BE2C (cell line): ENCODE measurements around the gene PACC1.

ENCODE experiments used
- DNase-seq: peaks from one replicate; pipeline ENCODE4 v3.0.0-alpha.2; 2020
- H3K27me3 ChIP-seq: fragments of 250-450 bp; sonication (Bioruptor Pico); 2 replicates; pipeline ENCODE4 v1.5.1; 2020; ENCODE audit warnings: mild to moderate bottlenecking
- H3K36me3 ChIP-seq: fragments of 250-450 bp; sonication (Bioruptor Pico); 2 replicates; pipeline ENCODE4 v1.5.1; 2020; ENCODE audit warnings: mild to moderate bottlenecking
- H3K4me1 ChIP-seq: fragments of 250-450 bp; sonication (Bioruptor Pico); 2 replicates; pipeline ENCODE4 v1.5.1; 2020
- H3K4me3 ChIP-seq: 2 replicates; pipeline ENCODE4 v1.5.1; 2011; ENCODE audit warnings: low read depth, low read length
- H3K9me3 ChIP-seq: fragments of 250-450 bp; sonication (Bioruptor Pico); 2 replicates; pipeline ENCODE4 v1.5.1; 2020
- TF ChIP-seq, protein P1 (sequence below): IDR thresholded peaks from 2 replicates; pipeline ENCODE4 v1.5.1; 2012; ENCODE audit warnings: mild to moderate bottlenecking, low read depth, low read length

Gene PACC1

DNA sequence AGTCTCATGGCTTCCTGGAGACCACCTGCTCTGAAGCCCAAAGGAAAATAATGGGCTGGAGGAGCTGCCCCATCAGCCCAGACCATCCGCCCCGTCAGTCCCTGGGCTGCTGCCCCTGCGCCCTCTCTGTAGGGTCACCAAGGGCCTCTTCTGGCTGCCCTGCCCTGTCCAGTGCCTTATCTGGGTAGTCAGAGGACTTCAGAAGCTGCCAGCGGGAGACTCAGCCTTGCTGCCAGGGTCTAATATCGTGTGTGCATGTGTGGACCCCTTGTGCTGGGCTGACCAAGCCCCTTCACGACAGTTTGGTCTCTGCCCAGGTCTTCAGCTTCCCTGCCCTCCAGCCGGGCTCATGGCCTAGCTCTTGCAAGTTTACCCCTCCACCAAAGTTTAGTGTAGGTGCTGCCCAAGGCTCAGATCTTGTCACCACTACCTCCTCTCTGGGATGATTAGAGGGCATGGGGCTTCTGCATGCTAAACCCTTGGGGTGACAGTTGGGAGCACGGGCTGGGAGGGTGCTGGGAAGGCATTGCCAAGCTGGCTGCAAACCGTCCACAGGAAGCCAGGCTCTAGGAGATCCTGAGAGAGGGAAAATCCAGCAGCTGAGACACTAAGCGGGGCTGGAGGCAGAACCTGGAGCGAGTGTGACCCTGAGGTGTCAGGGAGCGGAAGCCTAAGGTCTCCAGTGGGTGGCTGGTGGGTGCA, 38.6 kb upstream of the PACC1 start:
- H3K4me3 ChIP-seq: no peak overlapping the region
- H3K27me3 ChIP-seq: no peaks in the 10 kb centered on the region
- no peaks in the 10 kb centered on the region for H3K36me3 ChIP-seq
- TF ChIP-seq, protein P1, sequence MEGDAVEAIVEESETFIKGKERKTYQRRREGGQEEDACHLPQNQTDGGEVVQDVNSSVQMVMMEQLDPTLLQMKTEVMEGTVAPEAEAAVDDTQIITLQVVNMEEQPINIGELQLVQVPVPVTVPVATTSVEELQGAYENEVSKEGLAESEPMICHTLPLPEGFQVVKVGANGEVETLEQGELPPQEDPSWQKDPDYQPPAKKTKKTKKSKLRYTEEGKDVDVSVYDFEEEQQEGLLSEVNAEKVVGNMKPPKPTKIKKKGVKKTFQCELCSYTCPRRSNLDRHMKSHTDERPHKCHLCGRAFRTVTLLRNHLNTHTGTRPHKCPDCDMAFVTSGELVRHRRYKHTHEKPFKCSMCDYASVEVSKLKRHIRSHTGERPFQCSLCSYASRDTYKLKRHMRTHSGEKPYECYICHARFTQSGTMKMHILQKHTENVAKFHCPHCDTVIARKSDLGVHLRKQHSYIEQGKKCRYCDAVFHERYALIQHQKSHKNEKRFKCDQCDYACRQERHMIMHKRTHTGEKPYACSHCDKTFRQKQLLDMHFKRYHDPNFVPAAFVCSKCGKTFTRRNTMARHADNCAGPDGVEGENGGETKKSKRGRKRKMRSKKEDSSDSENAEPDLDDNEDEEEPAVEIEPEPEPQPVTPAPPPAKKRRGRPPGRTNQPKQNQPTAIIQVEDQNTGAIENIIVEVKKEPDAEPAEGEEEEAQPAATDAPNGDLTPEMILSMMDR: no peak
- H3K9me3 ChIP-seq: no peaks in the 10 kb centered on the region
- H3K4me1 ChIP-seq: peaks cover 19% of the 10 kb centered on the region
- DNase-seq: no peak

DNA sequence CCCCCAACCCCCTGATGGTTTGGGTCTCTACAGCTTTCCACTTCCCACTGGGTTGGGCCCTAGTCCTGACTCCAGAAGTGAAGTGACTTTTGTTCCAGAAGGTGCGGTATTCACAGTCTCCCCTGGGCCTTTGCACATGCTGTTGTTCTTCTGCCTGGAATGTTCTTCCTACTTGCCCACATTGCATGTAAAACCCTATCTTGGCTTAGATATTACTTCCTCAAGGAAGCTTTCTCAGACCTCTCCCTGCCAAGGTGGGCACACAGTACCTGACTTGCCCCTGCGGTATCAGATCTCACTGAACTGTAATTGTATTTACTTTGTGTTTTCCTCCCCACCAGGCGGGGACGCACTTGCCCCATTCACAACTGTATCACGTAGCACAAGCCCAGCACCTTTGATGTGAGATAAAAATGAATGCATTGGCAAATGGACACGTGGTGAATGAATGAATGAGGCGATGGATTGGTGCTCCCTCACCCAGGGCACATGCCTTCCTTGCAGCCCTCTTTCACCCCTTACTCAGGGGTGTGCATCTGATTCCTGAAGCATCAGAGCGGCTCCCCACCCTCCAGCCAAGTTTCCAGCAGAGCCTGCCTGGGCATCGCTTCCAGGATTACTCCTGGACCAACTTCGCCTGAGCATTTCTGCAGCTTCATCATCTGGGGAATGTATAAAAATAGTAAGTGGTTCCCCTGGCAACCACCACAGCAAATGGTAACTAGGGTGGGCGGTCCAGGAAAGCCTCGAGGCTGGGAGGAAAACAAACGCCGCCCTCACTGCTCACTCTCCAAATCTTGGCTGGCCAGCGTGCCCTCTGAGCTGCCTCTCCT, 37.9 kb upstream of the PACC1 start:
- H3K27me3 ChIP-seq: no peaks in the 10 kb centered on the region
- no peak for DNase-seq
- no peak overlapping the region for H3K4me3 ChIP-seq
- H3K36me3 ChIP-seq: no peaks in the 10 kb centered on the region
- H3K9me3 ChIP-seq: no peaks in the 10 kb centered on the region
- TF ChIP-seq, protein P1: no peak
- H3K4me1 ChIP-seq: peaks cover 19% of the 10 kb centered on the region

DNA sequence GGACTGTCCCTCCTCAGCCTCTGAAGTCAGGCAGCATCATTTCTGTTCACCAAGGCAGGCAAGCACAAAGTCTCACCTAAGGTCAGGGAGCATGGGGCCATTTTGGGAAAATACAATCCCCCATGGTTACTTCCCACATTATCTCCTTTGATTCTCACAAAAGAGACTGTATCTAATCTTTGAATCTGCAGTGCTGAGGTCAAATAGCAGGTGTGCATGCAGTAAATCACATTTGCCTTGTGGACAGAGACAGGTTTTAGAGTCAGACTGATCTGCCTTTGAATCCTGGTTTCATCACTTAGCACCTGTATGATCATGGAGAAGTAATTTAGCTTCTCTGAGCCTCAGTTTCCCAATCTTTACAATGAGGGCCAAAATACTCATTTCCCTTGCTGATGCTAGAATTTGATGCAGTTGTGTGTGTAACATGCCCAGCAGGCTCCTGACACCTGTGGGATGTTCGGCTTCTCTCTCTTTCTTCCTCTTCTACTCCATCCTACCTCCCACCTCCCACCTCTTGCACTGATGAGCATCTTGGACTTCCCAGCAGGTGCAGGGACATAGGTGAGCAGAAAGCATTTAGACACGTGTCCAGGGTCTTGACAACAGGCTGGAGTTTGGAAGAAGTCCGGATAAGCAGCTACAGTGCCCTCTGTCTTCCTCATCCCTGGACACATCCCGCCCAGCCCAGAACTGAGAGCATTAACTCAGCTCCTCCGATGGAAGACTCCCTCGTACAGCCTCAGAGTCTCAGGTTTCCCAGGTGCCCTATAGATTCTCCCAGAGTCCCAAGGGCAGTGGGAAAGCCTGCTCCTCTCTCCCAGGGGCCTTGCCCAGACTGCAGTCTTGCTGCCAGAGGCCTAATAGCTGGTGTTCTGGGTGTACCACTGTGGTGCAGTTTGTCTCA, 37.0 kb upstream of the PACC1 start:
- H3K4me1 ChIP-seq: peaks cover 19% of the 10 kb centered on the region

DNA sequence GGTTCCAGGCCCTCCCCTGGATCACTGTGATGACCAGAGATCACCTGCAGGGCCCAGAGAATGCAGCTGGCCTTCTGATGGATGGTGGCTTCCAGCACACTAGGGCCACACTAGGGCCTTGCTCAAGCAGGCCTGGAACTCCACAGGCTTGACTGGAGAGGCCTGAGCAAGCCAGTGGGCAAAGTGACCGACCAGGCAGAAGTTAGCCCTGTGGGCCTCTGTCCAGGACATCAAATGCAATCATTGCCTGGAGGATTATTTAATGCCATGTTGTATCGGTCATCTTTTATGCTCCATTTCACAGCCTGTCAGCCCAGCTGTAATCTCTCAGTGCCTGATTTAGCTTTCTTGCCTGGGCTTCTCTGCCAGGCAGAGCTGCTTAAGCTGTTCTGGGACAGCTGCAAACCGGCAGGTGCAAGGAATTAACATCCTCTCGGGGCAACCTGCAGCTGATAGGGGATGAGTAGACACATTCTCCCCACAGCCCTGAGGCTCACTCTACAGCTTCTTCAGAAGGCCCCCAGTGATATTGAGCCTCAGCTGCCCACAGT, 35.7 kb upstream of the PACC1 start:
- H3K4me3 ChIP-seq: no peak overlapping the region
- H3K36me3 ChIP-seq: peaks cover 7% of the 10 kb centered on the region
- no peaks in the 10 kb centered on the region for H3K9me3 ChIP-seq
- H3K4me1 ChIP-seq: peaks cover 19% of the 10 kb centered on the region
- no peaks in the 10 kb centered on the region for H3K27me3 ChIP-seq
- TF ChIP-seq, protein P1: no peak
- DNase-seq: peak; percentile 73

More for the DNA sequence above, 37.0 kb upstream of the PACC1 start:
- H3K36me3 ChIP-seq: 0 out of 2 replicates have a peak, but pooled peaks cover 2% of the 10 kb centered on the region
- DNase-seq: no peak
- no peaks in the 10 kb centered on the region for H3K27me3 ChIP-seq
- H3K4me3 ChIP-seq: no peak overlapping the region
- TF ChIP-seq, protein P1: no peak
- H3K9me3 ChIP-seq: no peaks in the 10 kb centered on the region

DNA sequence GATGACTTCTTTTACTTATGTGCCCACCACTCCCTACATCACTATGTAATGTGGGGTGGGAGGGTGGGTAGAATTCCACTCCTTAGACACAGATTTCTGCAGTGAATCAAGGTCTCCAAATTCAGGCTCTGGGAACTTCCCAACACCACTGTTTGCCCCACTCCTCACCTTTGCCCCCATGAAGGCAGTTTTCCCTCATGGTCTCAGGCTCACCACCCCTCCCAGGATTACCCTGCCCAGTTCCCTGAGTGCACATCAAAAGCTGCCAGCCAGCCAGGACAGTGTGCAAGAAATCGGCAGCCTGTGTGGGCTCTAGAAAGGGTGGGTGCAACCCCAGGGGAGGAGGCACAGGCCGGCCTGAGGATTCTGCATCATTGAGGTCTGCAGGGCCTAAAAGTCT, 32.8 kb upstream of the PACC1 start:
- TF ChIP-seq, protein P1: no peak
- no peaks in the 10 kb centered on the region for H3K27me3 ChIP-seq
- DNase-seq: no peak
- H3K36me3 ChIP-seq: peaks cover 14% of the 10 kb centered on the region
- H3K9me3 ChIP-seq: no peaks in the 10 kb centered on the region
- no peak overlapping the region for H3K4me3 ChIP-seq
- H3K4me1 ChIP-seq: peaks cover 19% of the 10 kb centered on the region
